HG03565 (cell line): ENCODE data around the gene OPALIN.
"Not testable (repeated sequence)": the region's sequence is repeated elsewhere in the genome, so short reads cannot be mapped to it uniquely, and the experiment has no call there.

Experiments
- ATAC-seq: cut with Tn5 transposase; IDR thresholded peaks from one replicate; pipeline ENCODE4 v1.9.1; 2021; ENCODE audit warnings: mild to moderate bottlenecking, moderate library complexity; ENCODE audit not compliant: unreplicated experiment

OPALIN gene

DNA sequence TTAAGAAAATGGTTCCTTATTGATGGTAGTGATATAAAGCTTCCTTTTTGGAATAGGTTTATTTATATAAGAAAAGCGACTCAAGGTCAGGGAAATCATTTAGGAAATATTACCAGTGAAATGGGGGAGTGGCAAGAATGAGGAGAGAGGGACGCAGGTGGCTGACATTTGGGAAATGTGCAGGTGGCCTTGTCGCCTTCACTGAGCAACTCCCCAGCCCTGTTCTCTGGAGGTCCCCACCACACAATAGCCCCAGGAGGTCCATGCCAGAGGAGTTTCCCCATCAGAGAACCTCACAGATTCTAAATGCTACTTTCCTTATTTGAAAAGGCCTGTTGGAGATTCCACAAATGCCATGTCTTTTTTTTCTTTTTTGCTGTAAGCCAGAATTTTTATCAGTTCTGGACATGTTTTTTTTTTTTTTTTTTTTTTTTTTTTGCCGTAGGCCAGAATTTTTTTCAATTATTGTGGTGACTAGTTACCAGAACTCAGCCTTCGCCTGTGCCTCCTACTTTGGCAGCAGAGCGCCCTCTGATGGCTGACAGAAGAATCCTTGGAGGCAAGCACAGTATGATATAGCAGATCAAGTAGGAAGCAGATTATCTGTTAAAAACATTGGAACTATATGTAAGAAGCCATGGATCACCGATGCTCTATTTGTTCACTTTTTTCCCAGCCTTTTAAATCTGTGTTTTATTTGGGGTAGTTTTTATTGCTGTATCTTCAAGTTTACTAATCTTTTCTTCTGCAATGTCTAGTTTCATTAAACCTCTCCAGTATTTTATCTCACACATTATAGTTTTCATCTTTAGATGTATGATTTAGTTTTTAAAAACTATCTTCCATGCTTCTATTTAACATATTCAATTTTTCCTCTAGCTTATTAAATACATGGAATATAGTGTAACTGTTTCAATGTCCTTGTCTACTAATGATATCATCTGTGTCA, 18.6 kb downstream of the OPALIN start:
- peak; percentile 54 for ATAC-seq

DNA sequence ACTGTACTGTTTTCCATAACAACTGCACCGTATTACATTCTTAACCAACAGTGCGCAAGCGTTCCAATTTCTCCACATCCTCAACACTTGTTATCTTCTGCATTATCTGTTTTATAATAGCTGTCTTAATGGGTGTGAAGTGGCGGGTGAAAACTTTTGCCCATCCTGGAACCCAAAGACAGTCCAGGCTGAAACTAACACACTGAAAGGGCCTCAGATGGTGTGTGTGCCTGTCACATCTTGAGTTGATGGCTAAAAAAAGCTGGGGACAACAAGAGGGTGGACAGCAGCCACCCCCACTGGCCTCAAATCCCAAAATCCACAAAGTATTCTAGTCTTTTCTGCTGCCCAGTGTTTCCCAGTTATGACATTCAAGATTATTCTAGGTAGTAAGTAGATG, 19.4 kb downstream of the OPALIN start:
- no peak for ATAC-seq

DNA sequence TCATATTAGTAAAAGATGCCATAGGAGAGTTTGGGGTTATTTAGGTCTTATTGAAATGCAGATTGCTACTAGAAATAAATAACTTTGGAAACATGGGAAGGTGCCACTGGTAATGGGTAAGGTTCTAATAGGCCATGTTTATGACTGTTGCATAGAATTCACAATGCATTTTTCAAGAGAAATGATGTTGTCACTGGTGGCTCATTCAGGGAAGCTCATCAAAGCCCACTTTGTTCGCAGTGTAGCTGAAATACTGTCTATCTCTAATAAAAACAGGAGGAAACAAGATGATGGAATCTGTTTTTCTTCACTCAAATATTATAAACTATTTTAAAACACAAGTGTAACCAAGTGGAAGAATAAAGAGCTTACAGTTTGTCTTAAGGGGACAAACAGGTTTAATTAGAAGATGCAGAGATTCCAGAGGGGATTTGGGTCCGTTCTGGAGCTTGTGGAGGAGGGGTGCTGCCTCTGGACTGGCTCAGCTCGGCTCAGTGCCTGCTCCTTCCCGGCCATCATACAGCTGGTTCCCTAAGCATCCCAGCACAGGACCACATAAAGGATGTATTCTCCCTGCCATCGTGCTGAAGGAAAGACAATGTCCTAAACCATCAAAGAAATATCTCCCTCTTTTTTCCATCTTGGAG, 20.4 kb downstream of the OPALIN start:
- ATAC-seq, result no peak

DNA sequence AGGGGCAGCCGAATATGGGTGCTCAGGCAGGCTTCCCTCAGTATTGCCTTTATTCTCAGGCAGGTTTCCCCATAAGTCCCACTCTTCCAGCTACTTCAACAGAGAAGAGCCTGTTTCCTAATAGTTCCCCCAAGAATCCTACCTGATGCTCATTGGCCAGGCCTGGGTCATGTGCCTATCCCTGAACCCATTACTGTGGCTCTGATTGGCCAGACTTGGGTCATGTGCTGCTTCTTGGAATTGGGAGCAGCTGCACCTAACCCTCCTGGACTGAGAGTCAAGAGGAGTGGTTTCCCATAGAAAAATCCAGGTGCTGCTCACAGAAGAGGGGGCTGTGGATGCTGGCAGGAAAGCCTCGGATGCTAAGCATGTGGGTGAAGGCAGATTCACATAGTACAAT, 21.7 kb downstream of the OPALIN start:
- no peak for ATAC-seq

DNA sequence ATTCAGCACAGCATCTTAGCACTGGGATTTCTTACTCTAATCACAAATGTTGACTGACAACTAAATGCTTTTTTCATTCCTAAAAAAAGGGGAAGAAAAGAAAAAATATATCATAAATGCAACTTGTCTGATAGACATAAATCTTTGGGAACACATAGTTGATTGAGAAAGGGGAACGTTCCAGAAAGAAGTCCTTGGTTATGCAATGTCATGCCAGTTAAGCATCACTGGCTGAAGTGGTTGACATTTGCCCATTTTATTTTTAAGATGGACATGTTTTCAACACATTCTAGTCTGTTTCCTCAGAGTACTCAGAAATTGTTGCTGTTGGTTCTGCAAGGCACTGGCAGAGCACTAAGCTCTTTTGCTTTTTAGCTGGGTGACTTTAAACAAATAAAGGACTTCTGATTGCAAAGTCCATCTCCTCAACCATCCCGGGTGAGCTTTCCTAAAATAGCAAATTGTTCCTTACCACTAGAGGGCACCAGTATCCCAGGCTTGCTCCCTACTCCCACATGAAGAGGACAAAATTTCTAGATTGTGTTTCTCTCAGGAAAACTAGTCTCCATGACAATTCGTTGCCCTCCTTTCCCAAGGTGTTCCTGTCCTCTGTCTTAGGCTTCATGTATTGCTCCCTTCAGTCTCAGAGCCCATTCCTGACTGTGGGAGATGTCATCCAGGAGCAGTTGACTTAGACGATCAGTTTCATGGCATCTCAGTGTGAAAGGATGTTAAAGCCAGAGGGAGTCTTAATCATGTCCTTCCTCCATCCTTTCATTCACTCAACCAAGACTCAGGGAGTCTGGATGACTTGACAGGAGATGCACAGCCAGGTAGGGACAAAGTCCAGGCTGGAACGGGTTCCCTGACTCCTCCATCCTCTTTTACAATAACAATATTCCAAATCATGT, 23.9 kb downstream of the OPALIN start:
- ATAC-seq, result no peak

DNA sequence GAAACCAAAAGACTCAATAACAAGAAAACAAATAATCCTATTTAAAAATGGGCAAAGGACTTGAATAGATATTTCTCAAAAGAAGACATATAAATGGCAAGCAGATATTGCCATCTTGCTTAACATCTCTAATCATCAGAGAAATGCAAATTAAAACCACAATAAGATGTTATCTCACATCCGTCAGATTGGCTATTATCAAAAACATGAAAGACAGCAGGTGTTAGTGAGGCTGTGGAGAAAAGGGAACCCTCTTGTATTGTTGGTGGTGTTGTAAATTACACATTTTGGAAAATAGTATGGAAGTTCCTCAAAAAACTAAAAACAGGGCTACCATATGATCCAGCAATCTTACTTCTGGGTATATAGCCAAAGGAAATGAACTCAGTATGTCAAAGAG, 25.7 kb downstream of the OPALIN start:
- ATAC-seq, result no peak

DNA sequence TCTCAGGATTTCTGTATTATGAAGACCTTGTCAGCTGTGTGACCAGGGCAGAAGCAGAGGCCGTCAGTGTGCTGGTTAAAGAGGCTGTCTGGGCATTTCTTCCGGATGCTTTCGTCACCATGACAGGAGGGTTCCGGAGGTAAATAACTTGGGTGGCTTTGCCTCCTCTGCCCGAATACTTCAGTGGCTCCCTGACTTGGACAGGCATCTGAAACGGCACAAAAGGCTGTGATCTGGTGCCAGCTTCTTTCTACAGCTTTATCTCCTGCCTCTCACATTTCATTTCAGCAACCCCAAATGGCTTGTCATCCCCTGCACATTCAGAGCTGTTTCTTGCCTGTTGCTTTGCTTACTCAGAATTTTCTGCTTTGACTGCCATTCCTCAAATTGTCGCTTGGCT, 31.3 kb downstream of the OPALIN start:
- no peak for ATAC-seq

DNA sequence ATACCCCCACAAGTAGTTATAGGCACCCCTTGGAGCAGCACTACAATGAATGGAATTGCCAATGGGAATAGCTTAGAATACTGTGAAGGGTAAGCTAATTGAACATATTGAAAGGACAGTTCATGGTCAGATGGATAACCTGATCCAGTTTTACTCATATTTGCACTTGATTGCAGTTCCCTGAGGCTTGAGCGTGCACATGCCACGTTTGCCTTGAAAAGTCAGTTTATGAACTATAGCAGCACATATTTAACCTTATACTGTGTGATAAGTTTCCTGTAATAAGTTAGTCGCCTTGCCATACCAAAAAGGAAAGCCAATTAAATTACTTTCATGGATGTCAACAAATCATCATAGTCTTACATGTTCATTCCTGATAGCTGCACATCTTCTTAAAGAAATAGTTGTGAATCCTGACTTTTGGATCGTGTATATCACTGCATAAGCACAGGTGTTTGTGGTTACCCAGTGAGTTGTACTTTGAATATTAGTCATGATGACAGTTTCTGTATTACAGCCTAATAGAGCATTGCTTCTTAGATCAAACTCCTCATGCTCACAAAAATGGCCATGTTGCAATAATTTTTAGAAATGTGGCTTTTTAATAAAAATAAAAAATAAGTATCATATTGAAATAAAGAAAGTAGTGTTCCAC, 33.0 kb downstream of the OPALIN start:
- peak; percentile 92 for ATAC-seq

DNA sequence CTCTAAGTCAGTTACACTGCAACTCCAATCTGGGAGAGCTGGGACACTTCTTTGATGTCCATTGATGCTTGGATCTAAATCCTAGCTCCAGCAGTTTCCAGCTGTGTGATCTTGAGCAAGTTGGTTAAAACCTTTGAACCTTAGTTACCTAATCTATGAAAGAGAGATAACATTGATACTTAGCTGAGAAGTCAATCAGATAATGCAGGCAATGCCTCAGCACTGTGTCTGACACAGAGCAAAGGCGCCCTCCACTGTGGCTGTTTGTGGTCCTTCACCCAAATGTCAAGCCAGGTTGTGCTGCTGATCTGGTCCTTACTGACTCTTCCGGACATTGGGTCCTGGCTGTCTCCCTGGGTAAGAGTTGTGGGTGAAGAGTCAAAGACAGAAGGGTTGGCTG, 34.4 kb downstream of the OPALIN start:
- ATAC-seq, result no peak

DNA sequence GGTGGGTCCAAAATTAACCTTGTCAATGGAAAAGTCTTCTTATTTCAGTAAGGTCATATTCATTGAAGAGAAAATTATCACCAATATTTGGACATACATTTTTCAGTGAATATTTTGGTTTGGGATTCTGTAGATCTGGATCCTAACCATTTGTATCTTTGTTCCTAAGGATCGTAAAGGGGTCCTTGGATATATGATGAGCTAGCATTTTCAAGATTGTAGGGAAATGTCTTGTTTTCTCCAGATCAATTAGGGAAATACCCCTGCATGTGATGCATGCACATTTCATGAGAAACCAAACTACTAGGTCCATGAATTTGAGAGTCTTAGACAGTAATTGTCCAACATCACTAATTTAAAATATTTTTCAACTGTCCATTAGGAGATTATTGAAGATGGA, 36.5 kb downstream of the OPALIN start:
- ATAC-seq, result no peak

DNA sequence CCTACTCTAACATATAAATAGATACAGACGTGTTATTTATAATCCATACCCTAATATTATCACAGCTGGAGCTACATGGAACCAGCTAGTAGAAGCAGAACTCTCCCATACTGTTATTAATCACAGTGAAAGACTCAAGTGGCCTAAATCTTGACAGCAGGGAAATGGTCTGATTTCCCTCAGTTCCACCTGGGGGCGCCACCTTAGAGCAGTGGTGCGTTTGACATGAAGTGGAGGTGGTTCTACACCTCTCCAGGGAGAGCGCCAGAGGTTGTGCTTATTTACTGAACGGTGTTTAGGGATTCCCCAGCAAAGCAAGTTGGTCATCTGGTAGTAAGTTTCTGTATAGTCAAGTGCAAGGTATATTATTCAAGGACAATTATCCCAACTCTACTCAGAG, 37.0 kb downstream of the OPALIN start:
- ATAC-seq, result no peak

DNA sequence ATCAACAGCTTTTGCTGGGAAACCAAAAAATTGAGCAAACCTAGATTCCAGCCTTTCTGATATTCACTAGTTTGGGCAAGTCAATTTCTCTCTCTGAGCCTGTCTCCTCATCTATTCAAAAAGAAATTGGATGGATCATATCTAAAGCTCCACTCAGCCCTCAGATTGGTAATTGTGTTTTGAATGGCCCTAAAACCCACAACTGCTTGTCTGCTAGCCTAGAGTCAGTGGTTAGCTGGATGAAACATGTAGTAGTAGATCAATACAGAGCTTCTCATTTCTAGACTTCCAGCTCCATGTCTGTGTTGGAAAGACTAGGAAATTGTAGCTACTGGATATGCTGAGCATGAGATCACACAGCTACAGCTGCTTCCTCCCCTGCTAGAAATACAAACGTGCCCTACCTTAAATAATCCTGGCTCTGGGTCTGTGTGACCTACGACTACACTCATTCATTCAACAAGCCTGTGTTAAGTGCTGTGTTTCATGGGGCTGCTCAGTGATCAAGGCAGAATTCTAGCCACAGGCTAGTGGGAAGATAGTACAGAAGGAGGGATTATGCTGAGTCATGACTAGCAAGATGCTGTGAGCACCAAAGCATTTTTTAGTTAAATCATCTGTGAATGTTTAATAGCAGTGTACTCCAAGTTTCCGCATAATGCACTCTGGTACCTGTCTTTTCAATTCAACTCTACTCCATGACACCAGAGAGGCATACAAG, 38.9 kb downstream of the OPALIN start:
- ATAC-seq, result no peak

DNA sequence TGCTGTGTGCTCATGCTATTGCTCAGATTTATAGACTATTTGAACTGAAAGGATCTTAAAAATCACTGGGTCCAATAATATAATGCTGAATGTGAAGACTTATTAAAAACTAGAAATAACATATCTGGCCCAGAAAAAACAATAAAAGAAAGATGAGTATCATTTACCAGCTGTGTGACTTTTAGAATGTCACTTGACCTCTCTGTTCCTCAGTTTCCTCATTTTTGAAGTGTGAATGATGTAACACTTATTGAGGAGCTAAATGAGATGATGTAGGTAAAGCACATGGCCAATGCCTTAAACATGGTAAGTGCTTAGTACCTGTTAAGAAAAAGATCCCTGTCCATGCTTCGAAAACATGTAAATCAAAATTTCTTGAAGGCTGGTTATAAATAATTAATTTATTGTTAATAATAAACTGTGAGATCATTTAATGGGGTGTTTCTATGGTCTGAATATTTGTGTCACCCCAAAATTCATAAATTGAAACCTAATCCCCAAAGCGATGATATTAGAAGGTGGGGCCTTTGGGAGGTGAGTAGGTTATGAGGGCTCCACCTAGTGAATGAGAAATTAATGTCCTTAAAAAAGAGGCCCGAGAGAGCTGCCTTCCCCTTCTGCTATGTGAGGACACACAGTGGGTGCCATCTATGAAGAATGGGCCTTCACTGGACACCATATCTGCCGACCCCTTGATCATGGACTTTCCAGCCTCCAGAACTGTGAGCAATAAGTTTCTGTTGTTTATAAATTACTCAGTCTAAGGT, 41.6 kb downstream of the OPALIN start:
- no peak for ATAC-seq

DNA sequence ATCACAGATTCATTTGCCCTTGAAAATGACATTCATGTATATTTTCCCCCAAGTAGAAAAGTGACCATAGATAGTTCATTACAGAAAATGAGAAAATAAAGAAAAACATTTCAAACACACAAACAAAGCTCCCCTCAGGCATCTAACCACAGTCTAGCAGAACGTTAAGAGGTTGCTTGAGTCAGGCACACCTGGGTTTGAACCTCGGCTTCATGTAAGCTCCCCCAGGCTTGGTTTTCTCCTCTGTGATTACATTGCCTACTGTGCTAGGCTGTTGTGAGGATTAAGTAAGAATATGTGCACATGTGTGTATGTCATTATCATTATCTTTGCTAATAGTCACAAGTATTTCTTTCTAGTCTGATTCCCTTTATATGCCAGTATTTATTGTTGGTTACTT, 45.5 kb downstream of the OPALIN start:
- ATAC-seq, result no peak

DNA sequence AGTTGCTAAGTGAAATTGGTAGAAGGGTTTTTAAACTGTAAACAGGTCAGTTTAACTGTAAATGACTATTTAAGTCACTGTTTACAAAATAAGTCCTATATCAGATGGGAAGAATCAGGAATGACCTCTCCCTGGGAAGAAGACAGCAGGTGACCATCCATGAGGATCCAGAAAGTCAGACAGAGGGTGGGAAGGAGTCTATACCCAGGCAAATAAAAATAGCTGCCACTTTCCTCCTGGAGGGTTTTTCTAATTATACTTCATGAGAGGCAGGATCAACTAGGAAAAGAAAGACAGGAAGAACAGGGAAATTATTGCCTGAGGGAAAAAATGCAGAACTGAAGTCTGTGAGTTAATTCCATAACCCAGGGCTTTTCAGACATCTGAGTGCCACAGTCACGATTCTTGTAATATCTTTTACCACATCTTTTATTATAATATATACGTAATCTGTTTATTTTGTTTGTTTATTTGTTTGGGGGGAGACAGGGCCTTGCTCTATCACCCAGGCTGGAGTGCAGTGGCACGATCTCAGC, 47.6 kb downstream of the OPALIN start:
- no peak for ATAC-seq

DNA sequence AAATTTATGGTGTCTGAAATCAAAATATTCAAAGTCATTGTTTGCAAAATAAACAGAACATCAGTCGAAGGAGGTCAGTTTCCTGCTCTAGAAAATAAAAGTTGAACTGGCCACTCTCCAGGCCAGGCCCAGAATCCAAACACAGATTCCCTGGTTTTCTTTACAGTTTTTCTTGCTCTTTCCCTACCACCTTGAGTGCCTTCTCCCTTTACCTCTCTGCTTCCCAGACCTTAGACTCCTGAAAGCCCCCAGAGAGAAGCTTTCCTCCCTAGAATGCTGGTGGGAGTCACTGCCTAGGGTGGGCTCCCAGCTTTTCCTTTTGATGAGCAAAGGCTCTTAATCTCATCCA, 48.5 kb downstream of the OPALIN start:
- ATAC-seq, result no peak

DNA sequence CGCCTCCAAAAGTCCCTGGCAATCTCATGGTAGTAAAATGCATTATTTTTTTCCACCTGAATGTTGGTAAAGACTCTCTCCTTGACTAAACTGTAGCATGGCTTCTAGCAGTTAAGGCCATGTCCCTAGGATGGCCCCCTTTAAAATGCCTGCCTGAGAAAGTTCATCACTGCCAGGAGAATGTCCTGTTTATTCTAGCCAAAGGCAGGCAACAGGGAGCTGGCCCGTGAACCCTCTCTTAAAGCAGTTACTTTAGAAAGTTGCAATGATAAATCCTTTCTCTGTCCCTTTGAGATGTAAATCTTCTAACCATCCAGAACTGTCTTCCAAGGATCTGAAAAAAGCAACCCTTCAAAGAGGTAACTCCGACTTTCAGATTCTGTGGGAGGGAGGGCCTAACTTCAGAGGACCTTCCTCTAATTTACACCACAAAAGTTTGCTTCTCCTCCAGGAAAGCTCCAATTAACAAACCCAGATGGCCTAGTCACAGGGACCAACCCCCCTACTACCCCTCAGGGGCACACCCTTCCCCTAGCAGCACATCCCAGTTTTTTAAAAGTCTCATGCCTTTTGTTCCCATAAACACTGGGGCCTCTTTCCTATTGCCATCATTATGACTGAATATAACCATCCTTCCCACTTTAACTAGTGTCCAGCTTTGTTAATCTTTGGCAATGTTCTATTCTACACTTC, 49.0 kb downstream of the OPALIN start:
- no peak for ATAC-seq

DNA sequence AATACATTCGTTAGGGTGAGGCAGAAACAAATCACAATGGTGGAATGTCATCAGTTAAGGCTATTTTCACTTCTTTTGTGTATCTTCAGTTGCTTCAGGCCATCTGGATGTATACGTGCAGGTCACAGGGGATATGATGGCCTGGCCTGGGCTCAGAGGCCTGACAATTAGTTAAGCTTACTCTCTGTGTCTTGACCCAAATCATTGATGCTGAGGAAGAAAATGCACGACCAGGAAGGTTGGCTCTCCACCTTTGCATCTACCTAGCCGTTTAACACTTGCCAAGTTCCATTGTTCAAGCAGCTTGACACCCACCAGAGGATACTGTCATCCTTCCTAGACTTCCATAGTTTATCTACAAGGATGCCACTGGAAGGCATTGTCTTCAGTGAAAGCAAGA, 49.9 kb downstream of the OPALIN start:
- not testable (repeated sequence) for ATAC-seq

DNA sequence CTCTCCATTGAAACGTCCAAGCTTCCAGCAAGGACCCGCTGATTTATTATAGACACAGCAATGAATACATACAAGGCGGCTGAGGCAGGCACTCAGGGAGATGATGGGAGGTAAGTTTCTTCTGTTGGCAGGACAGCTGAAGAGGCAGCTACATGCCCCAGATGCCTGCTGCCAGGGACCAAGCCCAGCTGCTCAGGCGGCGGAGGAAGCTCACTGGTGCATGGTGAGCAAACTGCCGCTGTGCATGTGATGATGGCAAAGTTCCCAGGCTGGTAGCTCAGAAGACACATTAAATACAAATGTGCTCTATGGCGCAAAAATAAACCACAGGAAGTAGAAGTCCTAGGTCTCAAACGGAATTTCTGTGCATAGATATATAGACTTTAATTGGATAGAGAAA, 52.3 kb downstream of the OPALIN start:
- no peak for ATAC-seq
